Activated CD4-positive, alpha-beta T cell treated with anti-CD3 and anti-CD28 coated beads, Interleukin-2, amount 10 ng/mL, durations not matched to agents 7 days and 5 days (primary cell): ENCODE results near the gene GAL3ST1. TPM values are rescaled to one million over a fixed set of nuclear protein-coding genes. Genes with fewer than 3 reads are reported as not detected.
A peak's percentile ranks its signal among the peaks of the same experiment; 100 is the strongest.

ENCODE experiments used
- CTCF ChIA-PET: fragments of 350-600 bp; sonication (Branson Sonifier 250); formaldehyde crosslinking; loops from one replicate; lab custom pipeline; 2021; ENCODE audit warnings: antibody characterized with exemption; lab: Charles Lee
- POLR2A ChIA-PET: fragments of 350-600 bp; sonication (Branson Sonifier 250); formaldehyde crosslinking; loops from one replicate; lab custom pipeline; 2021; ENCODE audit warnings: antibody characterized with exemption; lab: Charles Lee
- DNase-seq: peaks from one replicate; pipeline ENCODE4 v3.0.0-alpha.2; 2020
- H3K27ac Mint-ChIP-seq: one replicate; pipeline ENCODE4 v1.8.0; 2021; ENCODE audit warnings: mild to moderate bottlenecking, moderate library complexity, mixed read lengths
- H3K27me3 Mint-ChIP-seq: one replicate; pipeline ENCODE4 v1.8.0; 2021; ENCODE audit warnings: mixed read lengths
- H3K36me3 Mint-ChIP-seq: one replicate; pipeline ENCODE4 v1.8.0; 2021; ENCODE audit warnings: low read depth, mixed read lengths
- H3K4me1 Mint-ChIP-seq: one replicate; pipeline ENCODE4 v1.8.0; 2021; ENCODE audit warnings: mixed read lengths
- H3K4me3 Mint-ChIP-seq: one replicate; pipeline ENCODE4 v1.8.0; 2021; ENCODE audit warnings: mild to moderate bottlenecking, moderate library complexity, mixed read lengths
- H3K9me3 Mint-ChIP-seq: one replicate; pipeline ENCODE4 v1.8.0; 2021; ENCODE audit warnings: mixed read lengths
- total RNA-seq, 2 experiments: library from RNA; stranded (reverse); gene quantifications; one replicate each; pipeline ENCODE4 v1.2.3, GENCODE V29; 2021

The GAL3ST1 gene
- total RNA-seq, 2 experiments from 2014 or later, result not detected

DNA sequence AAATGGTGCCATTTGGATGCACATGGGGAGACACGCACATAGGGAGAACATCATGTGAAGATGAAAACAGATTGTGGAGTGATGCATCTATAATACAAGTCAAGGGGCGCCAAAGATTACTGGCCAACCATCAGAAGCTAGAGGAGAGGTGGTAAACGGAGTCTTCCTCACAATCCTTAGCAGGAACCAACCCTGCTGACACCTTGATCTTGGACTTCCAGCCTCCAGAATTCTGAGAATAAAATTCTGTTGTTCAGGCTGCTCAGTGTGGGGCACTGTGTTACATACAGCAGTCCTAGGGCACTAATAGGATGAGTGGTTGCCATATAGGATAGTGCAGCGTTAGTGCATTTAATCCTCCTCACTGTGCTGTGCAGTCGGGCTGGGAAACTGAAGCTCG, 61.0 kb downstream of the GAL3ST1 start:
- no peak for DNase-seq
- H3K4me3 Mint-ChIP-seq, result no peak overlapping the region
- H3K4me1 Mint-ChIP-seq, result no peaks in the 10 kb centered on the region
- ChIA-PET POLR2A (no interaction called here), CTCF (no interaction called here)
- peaks cover 1% of the 10 kb centered on the region for H3K27me3 Mint-ChIP-seq
- H3K36me3 Mint-ChIP-seq, result no peaks in the 10 kb centered on the region
- no peaks in the 10 kb centered on the region for H3K9me3 Mint-ChIP-seq
- H3K27ac Mint-ChIP-seq, result no peak overlapping the region

- H3K36me3 Mint-ChIP-seq, result no peaks in the 10 kb centered on the region
- no peak for DNase-seq
- H3K27me3 Mint-ChIP-seq, result peaks cover 3% of the 10 kb centered on the region
- ChIA-PET POLR2A (no interaction called here), CTCF (interaction anchor here (0.7 to 0.8 kb wide), 3 partner anchors 12 to 85 kb away, joined by 3 read pairs; no protein-coding TSS in a partner anchor)
- no peaks in the 10 kb centered on the region for H3K4me1 Mint-ChIP-seq
- no peaks in the 10 kb centered on the region for H3K9me3 Mint-ChIP-seq
- H3K27ac Mint-ChIP-seq, result no peak overlapping the region
- no peak overlapping the region for H3K4me3 Mint-ChIP-seq
These were observed 62.6 kb downstream of the GAL3ST1 start for GRCh38 chr22:30511911-30512310.

GRCh38 chr22:30511109-30511508, 63.4 kb downstream of the GAL3ST1 start:
- H3K27ac Mint-ChIP-seq, result no peak overlapping the region
- ChIA-PET POLR2A (no interaction called here), CTCF (interaction anchor here (0.6 to 1.2 kb wide), 3 partner anchors 9 to 25 kb away, joined by 3 read pairs; no protein-coding TSS in a partner anchor)
- H3K36me3 Mint-ChIP-seq, result no peaks in the 10 kb centered on the region
- no peaks in the 10 kb centered on the region for H3K4me1 Mint-ChIP-seq
- peaks cover 7% of the 10 kb centered on the region for H3K27me3 Mint-ChIP-seq
- DNase-seq, result no peak
- H3K9me3 Mint-ChIP-seq, result no peaks in the 10 kb centered on the region
- H3K4me3 Mint-ChIP-seq, result no peak overlapping the region

DNA sequence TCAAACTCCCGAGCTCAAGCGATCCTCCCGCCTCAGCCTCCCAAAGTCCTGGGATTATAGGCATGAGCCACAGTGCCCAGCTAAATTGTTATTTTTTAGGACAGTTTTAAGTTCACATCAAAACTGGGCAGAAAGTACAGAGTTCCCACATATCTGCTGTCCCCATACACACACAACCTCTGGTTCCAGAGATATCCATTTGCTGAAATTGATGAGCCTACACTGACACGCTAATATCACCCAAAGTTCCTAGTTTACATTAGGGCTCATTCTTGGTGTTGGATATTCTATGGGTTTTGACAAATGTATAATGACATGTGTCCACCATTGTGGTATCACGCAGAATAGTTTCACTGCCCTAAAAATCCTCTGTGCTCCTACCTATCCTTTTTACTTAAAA, 66.2 kb downstream of the GAL3ST1 start:
- Mint-ChIP-seq H3K4me1 (no peaks in the 10 kb centered on the region), H3K36me3 (no peaks in the 10 kb centered on the region), H3K4me3 (no peak overlapping the region), H3K27me3 (peaks cover 22% of the 10 kb centered on the region), H3K27ac (no peak overlapping the region), H3K9me3 (no peaks in the 10 kb centered on the region)
- POLR2A ChIA-PET, result no interaction called here
- CTCF ChIA-PET, result no interaction called here
- DNase-seq, result no peak

DNA sequence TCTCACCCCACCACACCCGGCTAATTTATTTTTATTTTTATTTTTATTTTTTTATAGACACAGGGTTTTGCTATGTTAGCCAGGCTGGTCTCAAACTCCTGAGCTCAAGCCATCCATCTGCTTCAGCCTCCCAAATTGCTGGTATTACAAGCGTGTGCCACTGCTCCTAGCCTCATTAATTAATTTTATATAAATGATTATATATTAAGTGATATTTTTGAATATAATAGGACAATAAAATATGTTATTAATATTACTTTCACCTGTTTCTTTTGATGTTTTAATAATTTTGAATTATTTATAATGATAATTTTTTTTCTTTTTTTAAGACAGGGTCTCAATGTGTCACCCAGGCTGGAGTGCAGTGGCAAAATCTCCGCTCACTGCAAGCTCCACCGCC, 66.8 kb downstream of the GAL3ST1 start:
- Mint-ChIP-seq H3K4me3 (no peak overlapping the region), H3K4me1 (no peaks in the 10 kb centered on the region), H3K36me3 (no peaks in the 10 kb centered on the region), H3K27ac (no peak overlapping the region), H3K27me3 (peaks cover 22% of the 10 kb centered on the region), H3K9me3 (no peaks in the 10 kb centered on the region)
- CTCF ChIA-PET, result no interaction called here
- DNase-seq, result no peak
- POLR2A ChIA-PET, result no interaction called here

DNA sequence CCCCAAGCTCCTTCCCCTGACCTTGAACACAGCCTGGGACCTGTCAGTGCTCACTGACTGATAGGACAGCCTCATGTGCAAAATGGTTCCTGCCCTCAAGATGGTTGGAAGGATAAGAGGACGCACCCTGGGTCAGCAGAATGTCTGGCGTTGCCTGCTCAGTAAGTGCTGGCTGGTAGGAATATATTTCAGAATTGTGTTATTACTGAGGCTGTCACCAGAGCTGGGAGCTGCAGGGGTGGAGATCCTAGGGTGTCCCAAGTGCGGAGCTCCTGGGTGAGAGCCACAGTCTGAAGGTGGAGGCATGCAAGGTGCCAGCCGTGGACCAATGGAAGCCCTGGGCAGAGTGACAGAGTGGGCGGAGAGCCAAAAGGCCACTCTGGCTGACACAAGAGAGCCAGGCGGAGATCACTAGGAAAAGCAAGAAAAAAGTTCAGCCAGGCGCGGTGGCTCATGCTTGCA, 67.9 kb downstream of the GAL3ST1 start:
- Mint-ChIP-seq H3K27ac (peak overlapping the region; percentile 50), H3K4me1 (no peaks in the 10 kb centered on the region), H3K36me3 (no peaks in the 10 kb centered on the region), H3K4me3 (no peak overlapping the region), H3K27me3 (peaks cover 22% of the 10 kb centered on the region), H3K9me3 (no peaks in the 10 kb centered on the region)
- POLR2A ChIA-PET, result no interaction called here
- CTCF ChIA-PET, result no interaction called here
- DNase-seq, result no peak

Other genes starting within 250 kb of the GAL3ST1 start
- 10 to 100 TPM; 45.5 to 47.6 TPM for gene TBC1D10A, start 247.7 kb downstream of the GAL3ST1 start, total RNA-seq
- 100 to 1,000 TPM; 247 to 279 TPM for gene SF3A1, start 217.8 kb downstream of the GAL3ST1 start, total RNA-seq
- 1 to 10 TPM; 3.5 to 4.3 TPM for gene CCDC157, start 217.7 kb downstream of the GAL3ST1 start, total RNA-seq
- gene RNF215, start 187.3 kb downstream of the GAL3ST1 start, total RNA-seq, result 1 to 10 TPM; 9.8 to 9.9 TPM
- gene SEC14L2, start 177.6 kb downstream of the GAL3ST1 start, total RNA-seq, result 10 to 100 TPM in 1 of 2 experiments, 1 to 10 TPM in 1; 7.6 to 10.5 TPM
- 10 to 100 TPM; 34.5 to 40.0 TPM for gene MTFP1, start 148.9 kb downstream of the GAL3ST1 start, total RNA-seq
- gene SEC14L3, start 102.6 kb downstream of the GAL3ST1 start, total RNA-seq, result not detected
- gene SEC14L4, start 69.0 kb downstream of the GAL3ST1 start, total RNA-seq, result not detected
- gene SEC14L6, start 27.9 kb downstream of the GAL3ST1 start, total RNA-seq, result not detected
- 10 to 100 TPM; 58.5 to 62.7 TPM for gene PES1, start 17.2 kb upstream of the GAL3ST1 start, total RNA-seq
- gene TCN2, start 32.5 kb upstream of the GAL3ST1 start, total RNA-seq, result under 1 TPM; 0.32 to 0.54 TPM
- gene SLC35E4, start 61.1 kb upstream of the GAL3ST1 start, total RNA-seq, result 1 to 10 TPM; 1.8 to 2.5 TPM
- gene DUSP18, start 93.2 kb upstream of the GAL3ST1 start, total RNA-seq, result 10 to 100 TPM in 1 of 2 experiments, 1 to 10 TPM in 1; 9.8 to 12.2 TPM
- gene OSBP2, start 120.2 kb upstream of the GAL3ST1 start, total RNA-seq, result 1 to 10 TPM; 1.1 TPM